ENCODE data around the gene GAB4.

DNA sequence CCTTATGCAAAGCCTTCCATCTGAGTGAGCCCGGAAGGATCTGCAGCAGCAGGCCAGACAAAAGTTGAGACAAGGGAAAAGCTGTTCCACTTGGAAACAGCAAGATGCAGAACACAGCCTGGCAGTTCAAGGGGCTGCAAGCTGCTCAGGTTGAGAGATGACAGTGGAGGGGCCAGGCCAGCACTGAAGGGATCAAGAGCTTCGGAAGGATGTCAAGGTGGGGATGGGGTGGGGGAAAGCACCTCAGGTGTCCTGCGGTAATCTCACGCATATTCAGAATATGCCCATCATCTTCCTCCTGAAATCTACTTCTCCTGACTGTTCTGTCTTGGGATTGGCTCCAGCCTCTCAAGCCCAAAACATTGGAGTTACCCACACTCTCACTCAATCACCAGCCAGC, 35.7 kb downstream of the GAB4 start:
- TF ChIP-seq POLR2AphosphoS5 (IDR thresholded peaks at IDR 0.05; ENCODE audit: insufficient read depth, low read depth, low read length), result no peak
- no peak for TF ChIP-seq JUN (IDR thresholded peaks at IDR 0.05; ENCODE audit: borderline replicate concordance, insufficient read depth, insufficient read length, low read depth)
- TF ChIP-seq, protein P1, sequence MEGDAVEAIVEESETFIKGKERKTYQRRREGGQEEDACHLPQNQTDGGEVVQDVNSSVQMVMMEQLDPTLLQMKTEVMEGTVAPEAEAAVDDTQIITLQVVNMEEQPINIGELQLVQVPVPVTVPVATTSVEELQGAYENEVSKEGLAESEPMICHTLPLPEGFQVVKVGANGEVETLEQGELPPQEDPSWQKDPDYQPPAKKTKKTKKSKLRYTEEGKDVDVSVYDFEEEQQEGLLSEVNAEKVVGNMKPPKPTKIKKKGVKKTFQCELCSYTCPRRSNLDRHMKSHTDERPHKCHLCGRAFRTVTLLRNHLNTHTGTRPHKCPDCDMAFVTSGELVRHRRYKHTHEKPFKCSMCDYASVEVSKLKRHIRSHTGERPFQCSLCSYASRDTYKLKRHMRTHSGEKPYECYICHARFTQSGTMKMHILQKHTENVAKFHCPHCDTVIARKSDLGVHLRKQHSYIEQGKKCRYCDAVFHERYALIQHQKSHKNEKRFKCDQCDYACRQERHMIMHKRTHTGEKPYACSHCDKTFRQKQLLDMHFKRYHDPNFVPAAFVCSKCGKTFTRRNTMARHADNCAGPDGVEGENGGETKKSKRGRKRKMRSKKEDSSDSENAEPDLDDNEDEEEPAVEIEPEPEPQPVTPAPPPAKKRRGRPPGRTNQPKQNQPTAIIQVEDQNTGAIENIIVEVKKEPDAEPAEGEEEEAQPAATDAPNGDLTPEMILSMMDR (IDR thresholded peaks at IDR 0.05; ENCODE audit: extremely low read depth in 1 of 2, insufficient read depth in 1 of 2, low read depth in 1 of 2, low read length in 2 of 2), result no peak
- no peak for TF ChIP-seq EZH2 (IDR thresholded peaks at IDR 0.05; ENCODE audit: borderline replicate concordance, low read depth, low read length, severe bottlenecking)
- no peak for TF ChIP-seq POLR2A (IDR thresholded peaks at IDR 0.05; ENCODE audit: low read depth, low read length)
